Nephron (organoid): ENCODE results near the gene CAMK2G.
A peak's percentile ranks its signal among the peaks of the same experiment; 100 is the strongest.

Source experiments
- H3K27ac Mint-ChIP-seq, 3 experiments: 2 replicates each; pipeline ENCODE4 v1.8.0; 2020; ENCODE audit warnings: mixed read lengths in 3 of 3, mild to moderate bottlenecking in 2 of 3, moderate library complexity in 1 of 3
- H3K27me3 Mint-ChIP-seq: 2 replicates; pipeline ENCODE4 v1.8.0; 2021; ENCODE audit warnings: low read depth, mild to moderate bottlenecking, moderate library complexity, mixed read lengths
- H3K36me3 Mint-ChIP-seq: 2 replicates; pipeline ENCODE4 v1.8.0; 2020; ENCODE audit warnings: low read depth, mixed read lengths
- H3K4me1 Mint-ChIP-seq: 2 replicates; pipeline ENCODE4 v1.8.0; 2020; ENCODE audit warnings: mixed read lengths
- H3K4me3 Mint-ChIP-seq, 3 experiments: 2 replicates each; pipeline ENCODE4 v1.8.0; 2020; ENCODE audit warnings: mild to moderate bottlenecking in 3 of 3, mixed read lengths in 3 of 3, moderate library complexity in 2 of 3
- H3K9me3 Mint-ChIP-seq: 2 replicates; pipeline ENCODE4 v1.8.0; 2020; ENCODE audit warnings: mixed read lengths
- TF ChIP-seq, protein P1 (sequence below), 3 experiments: fragments of 200-600 bp; sonication (generic); IDR thresholded peaks; one replicate each; pipeline ENCODE4 v1.5.0; 2021; ENCODE audit warnings: antibody characterized with exemption in 3 of 3; ENCODE audit not compliant: unreplicated experiment in 3 of 3

Gene CAMK2G

DNA sequence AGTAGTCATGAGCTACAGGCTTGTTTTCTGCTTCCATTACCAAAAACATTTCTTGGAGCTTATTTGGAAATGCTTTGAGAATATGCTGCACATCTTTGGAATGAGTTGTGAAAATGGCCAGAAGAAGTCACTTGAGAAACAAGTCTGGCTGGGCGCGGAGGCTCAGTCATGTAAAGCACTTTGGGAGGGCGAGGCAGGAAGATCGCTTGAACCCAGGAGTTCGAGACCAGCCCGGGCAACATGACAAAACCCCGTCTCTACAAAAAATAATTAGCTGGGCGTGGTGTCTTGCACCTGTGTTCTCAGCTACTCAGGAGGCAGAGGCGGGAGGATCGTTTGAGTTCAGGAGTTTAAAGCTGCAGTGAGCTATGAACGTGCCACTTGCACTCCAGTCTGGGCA lies 93.4 kb downstream of the CAMK2G start:
- TF ChIP-seq, protein P1, sequence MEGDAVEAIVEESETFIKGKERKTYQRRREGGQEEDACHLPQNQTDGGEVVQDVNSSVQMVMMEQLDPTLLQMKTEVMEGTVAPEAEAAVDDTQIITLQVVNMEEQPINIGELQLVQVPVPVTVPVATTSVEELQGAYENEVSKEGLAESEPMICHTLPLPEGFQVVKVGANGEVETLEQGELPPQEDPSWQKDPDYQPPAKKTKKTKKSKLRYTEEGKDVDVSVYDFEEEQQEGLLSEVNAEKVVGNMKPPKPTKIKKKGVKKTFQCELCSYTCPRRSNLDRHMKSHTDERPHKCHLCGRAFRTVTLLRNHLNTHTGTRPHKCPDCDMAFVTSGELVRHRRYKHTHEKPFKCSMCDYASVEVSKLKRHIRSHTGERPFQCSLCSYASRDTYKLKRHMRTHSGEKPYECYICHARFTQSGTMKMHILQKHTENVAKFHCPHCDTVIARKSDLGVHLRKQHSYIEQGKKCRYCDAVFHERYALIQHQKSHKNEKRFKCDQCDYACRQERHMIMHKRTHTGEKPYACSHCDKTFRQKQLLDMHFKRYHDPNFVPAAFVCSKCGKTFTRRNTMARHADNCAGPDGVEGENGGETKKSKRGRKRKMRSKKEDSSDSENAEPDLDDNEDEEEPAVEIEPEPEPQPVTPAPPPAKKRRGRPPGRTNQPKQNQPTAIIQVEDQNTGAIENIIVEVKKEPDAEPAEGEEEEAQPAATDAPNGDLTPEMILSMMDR (IDR thresholded peaks at IDR 0.05; ENCODE audit: unreplicated experiment in 3 of 3): no peak
- Mint-ChIP-seq H3K27me3 (no peaks in the 10 kb centered on the region), H3K36me3 (peaks cover 17% of the 10 kb centered on the region), H3K27ac (peak overlapping the region; percentile 90 to 98 (median 92)), H3K4me3 (peak overlapping the region; percentile 97 to 100 (median 100)), H3K9me3 (no peaks in the 10 kb centered on the region), H3K4me1 (peaks cover 42% of the 10 kb centered on the region)

DNA sequence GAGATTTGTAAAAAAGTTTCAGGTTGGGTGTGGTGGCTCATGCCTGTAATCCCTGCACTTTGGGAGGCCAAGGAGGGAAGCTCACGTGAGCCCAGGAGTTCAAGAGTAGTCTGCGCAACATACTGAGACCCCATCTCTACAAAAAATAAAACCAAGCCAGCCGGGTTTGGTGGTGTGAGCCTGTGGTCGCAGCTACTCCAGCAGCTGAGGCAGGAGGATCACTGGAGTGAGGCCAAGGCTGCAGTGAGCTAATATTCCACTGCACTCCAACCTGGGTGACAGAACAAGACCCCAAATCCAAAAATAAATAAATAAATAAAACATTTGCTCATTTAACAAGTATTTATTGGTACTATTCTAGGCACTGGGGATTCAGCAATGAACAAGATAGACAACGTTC lies 94.1 kb downstream of the CAMK2G start:
- no peaks in the 10 kb centered on the region for H3K27me3 Mint-ChIP-seq
- peaks cover 23% of the 10 kb centered on the region for H3K36me3 Mint-ChIP-seq
- TF ChIP-seq, protein P1 (IDR thresholded peaks at IDR 0.05; ENCODE audit: unreplicated experiment in 3 of 3): no peak
- H3K9me3 Mint-ChIP-seq: no peaks in the 10 kb centered on the region
- H3K4me1 Mint-ChIP-seq: peaks cover 45% of the 10 kb centered on the region
- peak overlapping the region; percentile 97 to 100 (median 100) for H3K4me3 Mint-ChIP-seq
- H3K27ac Mint-ChIP-seq: peak overlapping the region; percentile 90 to 98 (median 92)

DNA sequence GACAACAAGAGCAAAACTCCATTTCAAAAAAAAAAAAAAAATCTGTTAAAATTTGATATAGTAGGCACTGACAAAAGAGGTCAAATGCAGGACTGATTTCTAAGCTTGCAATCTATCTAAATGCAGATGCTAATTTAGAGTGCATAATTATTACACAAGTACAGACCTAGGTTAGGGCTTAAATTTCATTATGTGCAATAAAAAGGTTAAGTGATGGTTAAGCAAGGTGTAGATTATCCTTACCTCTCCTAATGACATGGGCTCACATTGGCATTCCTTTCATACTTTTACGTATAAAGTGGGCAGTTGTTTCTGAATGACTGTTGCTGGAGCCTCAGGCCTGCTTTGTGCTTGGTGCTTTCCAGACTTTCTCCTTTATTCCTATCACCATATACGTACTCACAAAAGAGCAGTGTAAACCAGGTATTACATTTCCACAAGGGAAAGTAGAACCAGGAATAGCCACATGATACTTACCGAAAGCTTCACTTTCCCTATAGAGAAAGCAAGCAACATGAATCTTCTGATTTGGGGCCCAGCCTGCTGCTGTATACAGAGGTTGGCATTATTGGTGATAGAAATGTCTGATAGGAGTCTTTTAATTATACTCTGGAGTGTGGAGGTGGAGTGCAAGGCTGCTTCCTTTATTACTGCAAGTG lies 94.7 kb downstream of the CAMK2G start:
- H3K9me3 Mint-ChIP-seq: no peaks in the 10 kb centered on the region
- TF ChIP-seq, protein P1 (IDR thresholded peaks at IDR 0.05; ENCODE audit: unreplicated experiment in 3 of 3): no peak
- H3K27ac Mint-ChIP-seq: peak overlapping the region in 2 of 3 experiments; percentile 19 to 90
- H3K27me3 Mint-ChIP-seq: no peaks in the 10 kb centered on the region
- H3K4me3 Mint-ChIP-seq: peak overlapping the region; percentile 79 to 100 (median 97)
- H3K36me3 Mint-ChIP-seq: peaks cover 26% of the 10 kb centered on the region
- peaks cover 45% of the 10 kb centered on the region for H3K4me1 Mint-ChIP-seq

DNA sequence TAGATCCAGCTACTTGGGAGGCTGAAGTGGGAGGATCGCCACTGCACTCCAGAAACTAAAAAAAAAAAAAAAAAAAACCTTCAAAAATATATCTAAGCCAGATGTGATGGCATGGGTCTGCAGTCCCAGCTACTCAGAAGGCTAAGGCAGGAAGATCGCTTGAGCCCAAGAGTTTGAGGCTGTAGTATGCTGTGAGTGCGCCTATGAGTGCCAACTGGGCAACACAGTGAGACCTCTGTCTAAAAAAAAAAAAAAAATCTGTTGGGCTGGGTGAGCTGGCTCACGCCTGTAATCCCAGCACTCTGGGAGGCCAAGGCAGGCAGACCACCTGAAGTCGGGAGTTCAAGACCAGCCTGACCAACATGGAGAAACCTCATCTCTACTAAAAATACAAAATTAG lies 95.3 kb downstream of the CAMK2G start:
- H3K9me3 Mint-ChIP-seq: no peaks in the 10 kb centered on the region
- H3K27ac Mint-ChIP-seq: no peak overlapping the region
- TF ChIP-seq, protein P1 (IDR thresholded peaks at IDR 0.05; ENCODE audit: unreplicated experiment in 3 of 3): no peak
- peaks cover 33% of the 10 kb centered on the region for H3K36me3 Mint-ChIP-seq
- H3K4me3 Mint-ChIP-seq: peak overlapping the region in 2 of 3 experiments; percentile 11 to 14
- no peaks in the 10 kb centered on the region for H3K27me3 Mint-ChIP-seq
- H3K4me1 Mint-ChIP-seq: peaks cover 52% of the 10 kb centered on the region

DNA sequence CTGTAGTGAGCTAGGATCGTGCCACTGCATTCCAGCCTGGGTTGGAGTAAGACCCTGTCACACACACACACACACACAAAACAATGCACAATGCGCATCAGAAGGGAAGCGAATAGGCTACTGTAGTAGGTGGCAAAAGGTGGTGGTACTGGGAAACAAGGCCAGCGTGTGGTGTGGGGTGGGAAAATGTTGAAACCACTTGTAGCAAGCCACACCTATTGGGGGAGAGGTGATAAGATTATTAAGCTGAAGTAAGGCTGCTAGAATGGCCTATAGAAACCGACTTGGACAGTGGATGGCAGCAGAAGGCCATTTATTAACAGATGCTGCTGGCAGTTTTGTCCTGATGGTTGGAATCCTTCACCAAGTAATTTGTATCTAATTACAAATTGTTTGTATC lies 99.7 kb downstream of the CAMK2G start:
- TF ChIP-seq, protein P1 (IDR thresholded peaks at IDR 0.05; ENCODE audit: unreplicated experiment in 3 of 3): no peak
- peaks cover 49% of the 10 kb centered on the region for H3K36me3 Mint-ChIP-seq
- H3K4me1 Mint-ChIP-seq: peaks cover 40% of the 10 kb centered on the region
- no peaks in the 10 kb centered on the region for H3K9me3 Mint-ChIP-seq
- no peak overlapping the region for H3K27ac Mint-ChIP-seq
- peak overlapping the region; percentile 94 to 98 (median 97) for H3K4me3 Mint-ChIP-seq
- no peaks in the 10 kb centered on the region for H3K27me3 Mint-ChIP-seq
